Vagina (tissue), 2 donors: Measurements from ENCODE around the gene P3R3URF. TPM values are rescaled to one million over a fixed set of nuclear protein-coding genes. Genes with fewer than 3 reads are reported as not detected.

Experiments used
- DNase-seq, 2 donors: peaks; one replicate each; pipeline ENCODE4 v3.0.0-alpha.2; 2017; ENCODE audit errors: extremely low spot score in 2 of 2
- H3K27ac ChIP-seq: fragments of 200-600 bp; sonication (generic); one replicate; pipeline ENCODE4 v1.5.1; 2019
- H3K27me3 ChIP-seq: fragments of 200-600 bp; sonication (generic); one replicate; pipeline ENCODE4 v1.5.1; 2019
- H3K36me3 ChIP-seq, 2 donors: fragments of 200-600 bp; sonication (generic); one replicate each; pipeline ENCODE4 v1.5.1; 2017 to 2019
- H3K4me1 ChIP-seq: fragments of 200-600 bp; sonication (generic); one replicate; pipeline ENCODE4 v1.5.1; 2019
- H3K4me3 ChIP-seq, 2 donors: fragments of 200-600 bp; sonication (generic); 1 replicate in 1 of 2; 2 replicates in 1 of 2; pipeline ENCODE4 v1.5.1; 2016 to 2019
- H3K9me3 ChIP-seq: fragments of 200-600 bp; sonication (generic); one replicate; pipeline ENCODE4 v1.5.1; 2019
- POLR2A ChIP-seq, 2 donors: fragments of 450-650 bp; IDR thresholded peaks; one replicate each; pipeline ENCODE4 v1.6.1; 2017; ENCODE audit warnings: antibody characterized with exemption in 2 of 2, mild to moderate bottlenecking in 2 of 2, moderate library complexity in 2 of 2
- POLR2AphosphoS5 ChIP-seq, 2 donors: sonication (generic); formaldehyde crosslinking; IDR thresholded peaks; one replicate each; pipeline ENCODE4 v1.9.0; 2017; ENCODE audit warnings: antibody characterized with exemption in 2 of 2, mild to moderate bottlenecking in 2 of 2, low read depth in 1 of 2; ENCODE audit not compliant: insufficient read depth in 1 of 2
- intact Hi-C: fragments of 100-400 bp; cut with DNase I; formaldehyde crosslinking; loops from one replicate; pipeline ENCODE4 v1.15.1; 2023
- total RNA-seq: library from RNA; depleted of rRNA; stranded (reverse); fragments of >200 nt; gene quantifications from one replicate; pipeline ENCODE4 v1.2.3, GENCODE V29; 2016
- TF ChIP-seq, protein P1 (sequence below), 3 experiments: fragments of 450-650 bp in 2 of 3; fragments of 200-600 bp in 1 of 3; sonication (generic) in 1 of 3; IDR thresholded peaks; one replicate each; pipeline ENCODE4 v1.5.1; 2017 to 2019; ENCODE audit warnings: antibody characterized with exemption in 3 of 3, mild to moderate bottlenecking in 2 of 3, moderate library complexity in 2 of 3

Gene P3R3URF
- total RNA-seq, 1 donor from 2014 or later, result not detected

DNA sequence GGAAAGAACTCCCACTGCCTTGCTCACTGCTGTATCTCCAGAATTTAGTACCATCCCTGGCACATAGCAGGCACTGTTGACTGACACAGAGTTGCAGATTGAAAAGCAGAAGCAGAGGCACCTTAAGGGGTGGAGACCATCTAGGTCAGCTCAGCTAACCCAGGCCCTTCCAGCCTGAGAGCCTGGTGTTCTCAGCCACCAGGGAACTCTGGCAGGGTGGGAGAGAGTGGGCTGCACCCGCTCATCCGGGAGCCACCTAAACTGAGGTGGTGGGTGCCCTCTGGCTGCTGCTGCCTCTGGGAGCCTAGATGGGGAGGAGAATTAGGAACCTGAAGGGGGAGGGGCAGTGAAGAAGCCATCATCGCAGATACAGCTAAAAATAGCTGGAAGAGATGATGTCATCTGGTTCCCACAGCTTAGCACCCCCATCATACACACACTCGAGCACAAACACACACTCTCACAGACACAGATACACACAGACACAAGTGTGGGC is 2.9 kb downstream of the P3R3URF start:
- Histone ChIP-seq H3K27ac (peak overlapping the region; percentile 73), H3K4me3 (no peak overlapping the region), H3K36me3 (no peaks in the 10 kb centered on the region), H3K9me3 (no peaks in the 10 kb centered on the region), H3K4me1 (peaks cover 47% of the 10 kb centered on the region), H3K27me3 (no peaks in the 10 kb centered on the region)
- no peak for DNase-seq
- intact Hi-C loops, result no loop called here
- TF ChIP-seq, protein P1, sequence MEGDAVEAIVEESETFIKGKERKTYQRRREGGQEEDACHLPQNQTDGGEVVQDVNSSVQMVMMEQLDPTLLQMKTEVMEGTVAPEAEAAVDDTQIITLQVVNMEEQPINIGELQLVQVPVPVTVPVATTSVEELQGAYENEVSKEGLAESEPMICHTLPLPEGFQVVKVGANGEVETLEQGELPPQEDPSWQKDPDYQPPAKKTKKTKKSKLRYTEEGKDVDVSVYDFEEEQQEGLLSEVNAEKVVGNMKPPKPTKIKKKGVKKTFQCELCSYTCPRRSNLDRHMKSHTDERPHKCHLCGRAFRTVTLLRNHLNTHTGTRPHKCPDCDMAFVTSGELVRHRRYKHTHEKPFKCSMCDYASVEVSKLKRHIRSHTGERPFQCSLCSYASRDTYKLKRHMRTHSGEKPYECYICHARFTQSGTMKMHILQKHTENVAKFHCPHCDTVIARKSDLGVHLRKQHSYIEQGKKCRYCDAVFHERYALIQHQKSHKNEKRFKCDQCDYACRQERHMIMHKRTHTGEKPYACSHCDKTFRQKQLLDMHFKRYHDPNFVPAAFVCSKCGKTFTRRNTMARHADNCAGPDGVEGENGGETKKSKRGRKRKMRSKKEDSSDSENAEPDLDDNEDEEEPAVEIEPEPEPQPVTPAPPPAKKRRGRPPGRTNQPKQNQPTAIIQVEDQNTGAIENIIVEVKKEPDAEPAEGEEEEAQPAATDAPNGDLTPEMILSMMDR (IDR thresholded peaks at IDR 0.05), result no peak
- TF ChIP-seq POLR2A (IDR thresholded peaks at IDR 0.05) (no peak), POLR2AphosphoS5 (IDR thresholded peaks at IDR 0.05; ENCODE audit: insufficient read depth in 1 of 2, low read depth in 1 of 2) (no peak)

DNA sequence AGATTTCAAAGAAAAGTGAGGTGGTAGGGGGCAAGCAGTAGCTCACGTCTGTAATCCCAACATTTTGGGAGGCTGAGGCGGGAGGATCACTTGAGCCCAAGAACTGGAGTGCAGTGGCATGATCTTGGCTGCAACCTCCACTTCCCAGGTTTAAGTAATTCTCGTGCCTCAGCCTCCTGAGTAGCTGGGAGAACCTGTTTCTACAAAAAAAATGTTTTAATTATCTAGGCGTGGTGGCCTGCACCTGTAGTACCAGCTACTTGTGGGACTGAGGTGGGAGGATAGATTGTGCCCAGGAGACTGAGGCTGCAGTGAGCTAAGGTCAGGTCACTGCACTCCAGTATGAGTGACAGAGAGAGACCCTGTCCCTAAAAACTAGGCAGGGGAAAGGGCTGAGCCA is 4.0 kb downstream of the P3R3URF start:
- Histone ChIP-seq H3K36me3 (no peaks in the 10 kb centered on the region), H3K4me1 (peaks cover 51% of the 10 kb centered on the region), H3K27me3 (no peaks in the 10 kb centered on the region), H3K27ac (peak overlapping the region; percentile 36), H3K9me3 (no peaks in the 10 kb centered on the region), H3K4me3 (no peak overlapping the region)
- TF ChIP-seq POLR2A (IDR thresholded peaks at IDR 0.05) (no peak), POLR2AphosphoS5 (IDR thresholded peaks at IDR 0.05; ENCODE audit: insufficient read depth in 1 of 2, low read depth in 1 of 2) (no peak)
- TF ChIP-seq, protein P1 (IDR thresholded peaks at IDR 0.05), result no peak
- DNase-seq, result no peak
- intact Hi-C loops, result no loop called here

DNA sequence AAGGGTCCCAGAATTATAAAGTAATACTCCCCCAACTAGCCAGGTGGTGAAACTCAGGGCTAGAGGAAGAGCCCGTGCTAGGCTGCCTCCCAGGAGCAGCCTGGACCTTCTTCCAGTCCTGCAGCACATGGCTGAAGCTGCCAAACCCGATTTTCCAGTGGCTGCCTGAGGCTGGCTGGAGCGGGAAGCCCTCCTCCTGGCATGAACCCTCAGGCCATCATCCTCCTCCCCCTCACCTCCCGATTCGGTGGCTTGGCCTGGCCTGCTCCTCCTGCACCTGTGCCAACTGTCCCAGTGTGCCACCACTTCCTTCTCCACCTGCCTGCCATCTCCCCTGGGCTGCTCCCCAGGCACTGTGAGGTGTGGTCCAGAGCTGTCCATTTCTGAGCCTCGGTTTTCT is 4.4 kb downstream of the P3R3URF start:
- Histone ChIP-seq H3K27me3 (no peaks in the 10 kb centered on the region), H3K4me1 (peaks cover 55% of the 10 kb centered on the region), H3K27ac (peak overlapping the region; percentile 36), H3K9me3 (no peaks in the 10 kb centered on the region), H3K36me3 (no peaks in the 10 kb centered on the region), H3K4me3 (no peak overlapping the region)
- intact Hi-C loops, result no loop called here
- TF ChIP-seq POLR2AphosphoS5 (IDR thresholded peaks at IDR 0.05; ENCODE audit: insufficient read depth in 1 of 2, low read depth in 1 of 2) (peak in 1 of 2 donors; percentile 14), POLR2A (IDR thresholded peaks at IDR 0.05) (no peak)
- TF ChIP-seq, protein P1 (IDR thresholded peaks at IDR 0.05), result no peak
- no peak for DNase-seq

DNA sequence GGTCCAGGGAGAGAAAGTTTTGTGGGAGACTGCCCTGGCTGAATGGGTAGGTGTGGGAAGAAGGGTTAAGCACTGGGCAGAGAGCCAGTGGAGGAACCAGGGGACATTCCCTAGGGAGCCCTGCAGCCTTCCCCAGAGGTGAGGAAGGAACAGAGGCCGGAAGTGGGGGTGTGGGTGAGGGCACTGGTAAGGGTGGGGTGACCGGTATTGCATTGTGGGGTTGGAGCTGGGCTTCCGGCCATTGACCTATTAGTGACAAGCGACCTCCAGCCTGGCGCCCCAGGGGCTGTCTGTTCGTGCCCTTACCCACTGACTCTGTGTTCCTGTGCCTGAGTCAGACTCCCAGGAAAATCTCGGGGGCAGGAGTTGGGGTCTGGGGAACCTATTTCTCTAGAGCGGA is 4.9 kb downstream of the P3R3URF start:
- intact Hi-C loops, result no loop called here
- no peak for DNase-seq
- TF ChIP-seq POLR2A (IDR thresholded peaks at IDR 0.05) (no peak), POLR2AphosphoS5 (IDR thresholded peaks at IDR 0.05; ENCODE audit: insufficient read depth in 1 of 2, low read depth in 1 of 2) (no peak)
- TF ChIP-seq, protein P1 (IDR thresholded peaks at IDR 0.05), result no peak
- Histone ChIP-seq H3K9me3 (no peaks in the 10 kb centered on the region), H3K36me3 (no peaks in the 10 kb centered on the region), H3K27ac (peak overlapping the region; percentile 36), H3K4me1 (peaks cover 60% of the 10 kb centered on the region), H3K4me3 (no peak overlapping the region), H3K27me3 (no peaks in the 10 kb centered on the region)

DNA sequence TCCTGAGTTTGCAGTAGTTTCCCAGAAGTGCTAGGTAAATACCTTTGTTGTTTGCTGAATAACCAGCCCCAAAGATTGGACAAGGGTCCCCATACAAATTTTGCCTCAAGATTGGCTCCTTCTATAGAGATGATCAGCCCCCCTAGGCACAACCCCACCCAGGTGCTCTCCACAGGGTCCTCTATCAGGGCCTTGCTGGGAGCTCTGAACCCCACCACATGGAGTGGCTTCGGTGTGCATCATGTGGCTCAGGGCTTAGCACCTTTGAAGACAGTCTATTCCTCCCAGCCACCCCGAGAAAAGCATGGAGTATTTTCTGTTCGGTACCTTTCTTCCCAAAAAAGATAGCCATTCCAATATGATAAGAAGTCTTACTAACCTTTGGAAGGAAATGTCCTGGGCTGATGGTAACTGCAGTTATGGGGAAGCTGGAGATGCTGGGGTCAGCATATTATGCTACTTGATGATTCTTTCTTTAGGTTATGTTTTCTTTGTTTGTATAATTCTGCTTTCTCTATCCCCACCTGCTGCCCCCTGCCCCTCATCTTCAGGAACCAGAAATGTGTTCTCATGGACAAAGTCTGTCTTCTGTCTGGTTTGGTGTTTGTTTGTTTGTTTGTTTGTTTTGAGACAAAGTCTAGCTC is 6.4 kb downstream of the P3R3URF start:
- TF ChIP-seq POLR2A (IDR thresholded peaks at IDR 0.05), result no peak
- no peak for TF ChIP-seq POLR2AphosphoS5 (IDR thresholded peaks at IDR 0.05; ENCODE audit: insufficient read depth in 1 of 2, low read depth in 1 of 2)
- TF ChIP-seq, protein P1 (IDR thresholded peaks at IDR 0.05), result no peak
- intact Hi-C loops, result no loop called here
- Histone ChIP-seq H3K36me3 (no peaks in the 10 kb centered on the region), H3K27ac (no peak overlapping the region), H3K4me1 (peaks cover 53% of the 10 kb centered on the region), H3K9me3 (no peaks in the 10 kb centered on the region), H3K27me3 (no peaks in the 10 kb centered on the region), H3K4me3 (no peak overlapping the region)
- DNase-seq, result no peak
